Subcutaneous abdominal adipose tissue (tissue), 5 donors: ENCODE measurements around the gene B3GAT1.

Experiments used
- H3K27ac ChIP-seq: one replicate; pipeline ENCODE4 v1.7.0; 2013; ENCODE audit warnings: low read depth, mild to moderate bottlenecking, inconsistent platforms, low read length, moderate library complexity
- H3K27me3 ChIP-seq, 5 donors: one replicate each; pipeline ENCODE4 v1.7.0; 2013; ENCODE audit warnings: low read length in 5 of 5, inconsistent platforms in 1 of 5; ENCODE audit not compliant: control insufficient read depth in 5 of 5, insufficient read depth in 4 of 5
- H3K36me3 ChIP-seq, 5 donors: one replicate each; pipeline ENCODE4 v1.7.0; 2013; ENCODE audit warnings: low read length in 5 of 5; ENCODE audit not compliant: control insufficient read depth in 5 of 5, insufficient read depth in 5 of 5
- H3K4me1 ChIP-seq, 5 donors: one replicate each; pipeline ENCODE4 v1.7.0; 2013; ENCODE audit warnings: low read length in 5 of 5, mild to moderate bottlenecking in 3 of 5, moderate library complexity in 1 of 5; ENCODE audit not compliant: control insufficient read depth in 5 of 5, insufficient read depth in 5 of 5
- H3K4me3 ChIP-seq, 5 donors: one replicate each; pipeline ENCODE4 v1.7.0; 2013; ENCODE audit warnings: low read length in 5 of 5, low read depth in 1 of 5
- H3K9ac ChIP-seq, 5 donors: one replicate each; pipeline ENCODE4 v1.7.0; 2013; ENCODE audit warnings: low read length in 5 of 5, mild to moderate bottlenecking in 4 of 5, moderate library complexity in 3 of 5
- H3K9me3 ChIP-seq, 5 donors: one replicate each; pipeline ENCODE4 v1.7.0; 2013; ENCODE audit warnings: low read length in 5 of 5; ENCODE audit not compliant: control insufficient read depth in 5 of 5
- donor health status: healthy.
- donor health status: healthy.
- donor health status: healthy.
- donor health status: healthy.
- donor health status: healthy.

The B3GAT1 gene

GRCh38 chr11:134393638-134394037 lies 18.4 kb downstream of the B3GAT1 start:
- Histone ChIP-seq H3K36me3 (no peaks in the 10 kb centered on the region), H3K4me3 (no peak overlapping the region), H3K27ac (no peak overlapping the region)

DNA sequence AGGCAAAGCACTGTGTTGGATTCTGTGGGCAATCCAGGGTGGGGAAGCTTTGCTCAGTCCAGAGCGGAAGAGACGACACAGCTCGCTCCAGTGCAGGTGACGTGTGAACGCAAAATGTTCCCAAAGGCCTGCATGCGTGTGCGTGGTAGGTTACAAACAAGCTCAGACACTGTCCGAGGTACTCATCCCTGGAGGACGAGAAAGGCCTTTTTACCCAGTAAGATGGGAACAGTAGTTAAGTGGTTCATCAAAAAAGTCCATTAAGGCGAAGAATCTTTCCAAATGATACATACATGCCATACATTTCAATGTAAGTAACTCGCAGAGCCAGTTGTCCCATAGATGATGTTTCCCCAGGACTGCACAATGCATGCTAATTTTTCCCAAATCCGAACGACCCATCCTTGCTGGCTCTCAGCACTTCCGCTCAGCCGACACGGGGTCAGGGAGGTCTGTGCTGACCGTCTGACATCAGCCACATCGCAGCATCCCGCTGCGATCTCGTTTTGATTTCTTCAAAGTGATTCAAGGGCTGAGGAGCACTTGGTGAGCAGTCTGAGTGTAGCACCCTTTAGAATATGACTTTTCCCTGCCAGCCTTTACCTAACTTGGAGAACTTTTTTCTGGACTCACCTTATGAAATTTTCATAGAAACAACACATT lies 19.0 kb downstream of the B3GAT1 start:
- Histone ChIP-seq H3K4me3 (no peak overlapping the region), H3K9me3 (peaks cover 0 to 5% (median 0%) of the 10 kb centered on the region in 5 donors), H3K36me3 (no peaks in the 10 kb centered on the region), H3K27ac (no peak overlapping the region), H3K4me1 (no peaks in the 10 kb centered on the region), H3K9ac (no peak overlapping the region), H3K27me3 (peaks cover 0 to 22% (median 17%) of the 10 kb centered on the region in 5 donors)

More at GRCh38 chr11:134393638-134394037, 18.4 kb downstream of the B3GAT1 start:
- Histone ChIP-seq H3K4me1 (no peaks in the 10 kb centered on the region), H3K27me3 (peaks cover 0 to 27% (median 20%) of the 10 kb centered on the region in 5 donors), H3K9ac (no peak overlapping the region), H3K9me3 (peaks cover 0 to 3% (median 0%) of the 10 kb centered on the region in 5 donors)

DNA sequence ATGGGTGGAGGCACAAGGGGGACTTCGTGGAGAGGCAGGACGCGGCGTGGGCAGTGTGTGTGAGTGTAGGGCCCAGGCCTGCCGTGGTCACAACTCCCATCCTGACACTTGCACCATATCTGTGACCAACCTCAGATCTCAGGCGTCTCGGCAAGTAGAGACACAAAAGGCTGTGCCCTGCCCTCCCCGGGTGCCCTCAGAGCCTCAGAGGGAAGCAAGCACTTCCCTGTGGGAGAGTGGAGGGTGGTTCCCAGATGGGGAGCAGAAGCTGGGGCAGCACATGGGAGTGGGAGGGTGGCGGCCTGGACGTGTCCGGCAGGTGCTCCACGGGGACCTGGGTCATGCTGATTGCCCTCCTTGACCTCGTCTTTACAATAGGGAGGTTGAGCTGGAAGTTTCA lies 20.4 kb downstream of the B3GAT1 start:
- Histone ChIP-seq H3K9ac (no peak overlapping the region), H3K4me3 (no peak overlapping the region), H3K36me3 (no peaks in the 10 kb centered on the region), H3K27ac (no peak overlapping the region), H3K4me1 (no peaks in the 10 kb centered on the region), H3K9me3 (peaks cover 0 to 5% (median 0%) of the 10 kb centered on the region in 5 donors), H3K27me3 (peaks cover 0 to 22% (median 20%) of the 10 kb centered on the region in 5 donors)

GRCh38 chr11:134390706-134391569 lies 21.1 kb downstream of the B3GAT1 start:
- no peak overlapping the region for H3K4me3 ChIP-seq
- peaks cover 0 to 21% (median 20%) of the 10 kb centered on the region in 5 donors for H3K27me3 ChIP-seq
- H3K9me3 ChIP-seq, result peaks cover 0 to 5% (median 0%) of the 10 kb centered on the region in 5 donors
- H3K9ac ChIP-seq, result no peak overlapping the region
- no peak overlapping the region for H3K27ac ChIP-seq
- H3K36me3 ChIP-seq, result no peaks in the 10 kb centered on the region
- H3K4me1 ChIP-seq, result no peaks in the 10 kb centered on the region

DNA sequence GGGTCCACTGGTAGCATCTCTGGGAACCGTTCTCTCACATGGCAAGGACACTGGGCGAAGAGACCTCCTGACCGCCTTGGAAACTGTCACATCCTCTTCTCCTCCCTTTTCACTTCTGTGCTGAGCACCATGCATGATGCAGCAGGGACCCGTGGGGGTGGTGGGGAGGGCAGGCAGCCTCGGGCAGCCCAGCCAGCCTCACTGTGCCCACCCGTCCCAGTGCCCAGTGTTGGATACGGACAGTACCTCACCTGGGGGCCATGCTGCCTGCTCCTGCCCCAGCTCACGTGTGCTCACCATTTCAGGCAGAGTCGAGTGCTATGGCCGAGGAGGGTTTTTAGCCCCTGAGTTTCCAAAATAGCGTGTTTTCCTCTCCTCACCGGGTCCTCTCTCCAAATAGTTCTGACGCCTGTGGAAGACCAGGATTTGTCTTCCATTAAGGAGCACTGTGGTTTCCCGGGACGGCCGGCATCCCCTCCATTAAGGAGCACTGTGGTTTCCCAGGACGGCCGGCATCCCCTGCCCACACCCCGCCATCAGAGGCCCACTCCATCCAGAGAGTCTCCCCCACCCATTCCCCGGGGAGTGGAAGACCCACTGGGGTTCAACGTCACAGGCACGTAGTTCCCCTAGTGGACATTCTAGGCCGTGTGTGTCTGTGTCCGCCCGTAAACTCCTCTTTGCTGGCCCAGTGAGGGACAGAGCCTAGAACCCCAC lies 22.4 kb downstream of the B3GAT1 start:
- H3K27ac ChIP-seq, result no peak overlapping the region
- H3K9ac ChIP-seq, result no peak overlapping the region
- peaks cover 0 to 5% (median 0%) of the 10 kb centered on the region in 5 donors for H3K9me3 ChIP-seq
- no peaks in the 10 kb centered on the region for H3K4me1 ChIP-seq
- H3K4me3 ChIP-seq, result no peak overlapping the region
- H3K36me3 ChIP-seq, result no peaks in the 10 kb centered on the region
- peaks cover 0 to 21% (median 20%) of the 10 kb centered on the region in 5 donors for H3K27me3 ChIP-seq

DNA sequence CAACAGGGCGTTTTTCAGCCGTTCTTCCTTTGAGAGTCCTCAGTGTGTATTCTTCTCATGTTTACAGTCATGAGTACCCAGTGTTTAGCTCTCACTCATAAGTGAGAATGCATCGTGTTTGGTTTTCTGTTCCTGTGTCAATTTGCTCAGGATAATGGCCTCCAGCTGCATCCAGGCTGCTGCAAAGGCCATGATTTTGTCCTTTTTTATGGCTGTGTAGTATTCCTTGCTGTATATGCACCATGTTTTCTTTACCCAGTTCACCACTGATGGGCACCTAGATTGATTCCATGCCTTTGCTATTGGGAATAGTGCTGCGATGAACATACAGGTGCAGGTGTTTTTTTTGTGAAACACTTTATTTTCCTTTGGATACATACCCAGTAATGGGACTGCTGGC lies 23.5 kb downstream of the B3GAT1 start:
- peaks cover 0 to 5% (median 0%) of the 10 kb centered on the region in 5 donors for H3K9me3 ChIP-seq
- no peaks in the 10 kb centered on the region for H3K36me3 ChIP-seq
- no peak overlapping the region for H3K4me3 ChIP-seq
- no peak overlapping the region for H3K27ac ChIP-seq
- no peak overlapping the region for H3K9ac ChIP-seq
- H3K27me3 ChIP-seq, result peaks cover 0 to 23% (median 20%) of the 10 kb centered on the region in 5 donors
- no peaks in the 10 kb centered on the region for H3K4me1 ChIP-seq

- no peak overlapping the region for H3K4me3 ChIP-seq
- H3K27ac ChIP-seq, result no peak overlapping the region
- no peaks in the 10 kb centered on the region for H3K4me1 ChIP-seq
- H3K9me3 ChIP-seq, result peaks cover 0 to 5% (median 0%) of the 10 kb centered on the region in 5 donors
- H3K36me3 ChIP-seq, result no peaks in the 10 kb centered on the region
- H3K9ac ChIP-seq, result no peak overlapping the region
- peaks cover 0 to 24% (median 15%) of the 10 kb centered on the region in 5 donors for H3K27me3 ChIP-seq
These were observed 24.5 kb downstream of the B3GAT1 start for GRCh38 chr11:134387501-134387900.

DNA sequence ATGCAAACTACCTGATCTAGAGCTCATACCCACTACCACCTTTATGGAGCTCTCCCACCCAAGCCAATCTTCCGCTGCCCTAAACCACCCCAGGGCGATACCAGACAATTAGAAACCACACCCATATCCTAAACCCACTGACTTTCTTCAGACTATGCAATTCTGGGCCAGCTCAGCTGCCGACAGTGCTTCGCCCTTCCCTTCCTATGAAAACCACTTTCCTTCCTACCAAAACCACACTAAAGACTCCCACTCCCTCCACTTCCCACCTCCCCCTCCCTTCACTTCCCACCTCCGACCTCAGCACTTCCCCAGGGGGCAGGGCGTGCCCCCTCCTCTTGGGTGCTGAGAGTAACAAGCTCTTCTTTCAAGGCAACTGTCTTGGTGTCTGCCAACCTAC lies 25.1 kb downstream of the B3GAT1 start:
- no peaks in the 10 kb centered on the region for H3K36me3 ChIP-seq
- H3K4me1 ChIP-seq, result no peaks in the 10 kb centered on the region
- H3K9ac ChIP-seq, result no peak overlapping the region
- peaks cover 0 to 5% (median 0%) of the 10 kb centered on the region in 5 donors for H3K9me3 ChIP-seq
- H3K27me3 ChIP-seq, result peaks cover 0 to 24% (median 15%) of the 10 kb centered on the region in 5 donors
- H3K4me3 ChIP-seq, result no peak overlapping the region
- H3K27ac ChIP-seq, result no peak overlapping the region

DNA sequence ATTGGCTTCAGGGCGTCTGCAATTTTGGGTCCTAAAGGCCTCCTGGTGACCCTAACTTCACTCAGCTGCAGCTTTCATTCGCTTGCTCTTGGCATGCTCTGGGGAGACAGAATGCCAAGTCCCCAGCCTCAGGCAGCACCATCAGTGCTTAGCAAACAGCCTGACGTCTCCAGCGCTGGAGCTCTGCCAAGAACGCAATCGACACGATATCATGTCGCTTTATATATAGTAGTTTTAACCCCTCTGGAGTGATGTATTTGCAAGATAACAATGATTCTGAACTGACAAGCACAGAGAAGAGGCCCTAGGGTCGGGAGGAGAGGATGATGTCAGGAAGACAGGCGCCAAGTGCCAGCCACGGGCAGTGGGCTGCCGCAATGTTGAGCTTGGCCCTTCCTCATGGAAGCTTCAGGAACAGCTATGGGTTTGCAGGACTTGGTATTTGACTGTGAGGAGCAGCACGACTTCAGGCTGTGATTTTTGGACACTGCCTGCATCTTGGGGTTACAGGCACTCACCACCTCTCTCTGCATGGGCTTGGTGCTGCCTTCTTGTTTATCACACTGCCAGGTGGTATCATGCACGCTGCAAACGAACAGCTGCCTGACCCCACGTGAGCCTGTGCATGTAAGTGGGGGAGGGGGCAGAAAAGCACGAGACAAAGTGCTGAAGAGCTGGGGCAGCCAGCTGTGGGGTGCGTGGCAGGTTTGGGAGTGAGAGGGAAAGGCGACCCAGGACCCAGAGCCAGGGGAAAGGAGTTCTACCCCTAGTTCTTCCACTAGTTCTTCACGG lies 26.1 kb downstream of the B3GAT1 start:
- no peak overlapping the region for H3K4me3 ChIP-seq
- no peaks in the 10 kb centered on the region for H3K36me3 ChIP-seq
- H3K27ac ChIP-seq, result no peak overlapping the region
- peaks cover 0 to 20% (median 12%) of the 10 kb centered on the region in 5 donors for H3K27me3 ChIP-seq
- H3K9ac ChIP-seq, result no peak overlapping the region
- peaks cover 0 to 5% (median 0%) of the 10 kb centered on the region in 5 donors for H3K9me3 ChIP-seq
- no peaks in the 10 kb centered on the region for H3K4me1 ChIP-seq
